H1 (cell line): ENCODE measurements around the gene TRIML2. TPM values are rescaled to one million over a fixed set of nuclear protein-coding genes. Genes with fewer than 3 reads are reported as not detected.
A peak's percentile ranks its signal among the peaks of the same experiment; 100 is the strongest.

ENCODE experiments used
- CTCF ChIA-PET: fragments of 300-600 bp; sonication (Branson Sonifier 250); formaldehyde crosslinking; loops from one replicate; lab custom pipeline; 2021; ENCODE audit not compliant: partially characterized antibody; lab: Charles Lee
- POLR2A ChIA-PET: fragments of 300-600 bp; sonication (Branson Sonifier 250); formaldehyde crosslinking; loops from one replicate; lab custom pipeline; 2021; ENCODE audit warnings: inconsistent platforms; ENCODE audit not compliant: partially characterized antibody; lab: Charles Lee
- DNase-seq, 2 experiments: peaks; one replicate each; pipeline versions ENCODE4 v3.0.0 to v3.0.0-alpha.2; 2010 to 2022; ENCODE audit warnings: low spot score in 2 of 2, low read depth in 1 of 2, mixed read lengths in 1 of 2
- FAIRE-seq: peaks from 2 replicates; lab custom pipeline; 2011; peaks lifted over from hg19 to GRCh38; lab: Jason Lieb, UNC
- H2AFZ ChIP-seq: 2 replicates; pipeline ENCODE4 v1.8.1; 2012; ENCODE audit warnings: low read length, inconsistent platforms
- H2AK5ac ChIP-seq: 2 replicates; pipeline ENCODE4 v1.6.1; 2013; ENCODE audit warnings: low read depth, low read length
- H2BK120ac ChIP-seq: replicated peaks from 2 replicates; pipeline ENCODE3; 2013; ENCODE audit warnings: low read depth, low read length, inconsistent platforms
- H2BK12ac ChIP-seq: 2 replicates; pipeline ENCODE4 v1.6.1; 2013; ENCODE audit warnings: low read depth, low read length
- H2BK15ac ChIP-seq: 2 replicates; pipeline ENCODE4 v1.6.1; 2013; ENCODE audit warnings: low read length
- H2BK20ac ChIP-seq: 2 replicates; pipeline ENCODE4 v1.6.1; 2013; ENCODE audit warnings: low read length
- H2BK5ac ChIP-seq: 2 replicates; pipeline ENCODE4 v1.6.1; 2013; ENCODE audit warnings: low read depth, low read length
- H3K14ac ChIP-seq: 2 replicates; pipeline ENCODE4 v1.6.1; 2013; ENCODE audit warnings: inconsistent platforms; ENCODE audit not compliant: insufficient read length
- H3K18ac ChIP-seq: 2 replicates; pipeline ENCODE4 v1.6.1; 2013; ENCODE audit warnings: low read length; ENCODE audit errors: extremely low read depth
- H3K23ac ChIP-seq: 2 replicates; pipeline ENCODE4 v1.6.1; 2013; ENCODE audit warnings: inconsistent platforms; ENCODE audit not compliant: insufficient read length
- H3K23me2 ChIP-seq: 2 replicates; pipeline ENCODE4 v1.6.1; 2013; ENCODE audit warnings: low read depth, low read length
- H3K27ac ChIP-seq: 2 replicates; pipeline ENCODE4 v1.6.1; 2011; ENCODE audit warnings: low read depth, low read length, inconsistent platforms
- H3K27me3 ChIP-seq, 4 experiments: replicated peaks in 1 of 4; 1 replicate in 1 of 4; 2 replicates in 3 of 4; pipeline versions ENCODE4 v1.6.1 to v1.8.1; 2011 to 2013; ENCODE audit warnings: low read length in 3 of 4, mild to moderate bottlenecking in 3 of 4, inconsistent platforms in 2 of 4, mixed read lengths in 2 of 4, moderate library complexity in 1 of 4; ENCODE audit not compliant: control insufficient read depth in 3 of 4, insufficient read depth in 3 of 4; ENCODE audit errors: extremely low read depth in 1 of 4
- H3K36me3 ChIP-seq, 4 experiments: 2 replicates each; pipeline versions ENCODE4 v1.6.1 to v1.8.1; 2011 to 2013; ENCODE audit warnings: mild to moderate bottlenecking in 4 of 4, low read length in 3 of 4, moderate library complexity in 2 of 4, control low read depth in 1 of 4, inconsistent platforms in 1 of 4; ENCODE audit not compliant: insufficient read depth in 4 of 4, control insufficient read depth in 2 of 4
- H3K4ac ChIP-seq: replicated peaks from 2 replicates; pipeline ENCODE3; 2013; ENCODE audit warnings: low read length, low read depth, mixed read lengths, inconsistent platforms; ENCODE audit not compliant: insufficient read length
- H3K4me1 ChIP-seq, 4 experiments: replicated peaks in 1 of 4; 1 replicate in 1 of 4; 2 replicates in 3 of 4; pipeline versions ENCODE4 v1.6.1 to v1.8.1; 2011 to 2013; ENCODE audit warnings: low read length in 3 of 4, inconsistent platforms in 2 of 4, mixed read lengths in 1 of 4; ENCODE audit not compliant: insufficient read depth in 4 of 4, control insufficient read depth in 3 of 4
- H3K4me2 ChIP-seq, 2 experiments: 2 replicates each; pipeline versions ENCODE4 v1.6.1 to v1.8.1; 2011 to 2013; ENCODE audit warnings: low read depth in 2 of 2, low read length in 2 of 2, control low read depth in 1 of 2, inconsistent platforms in 1 of 2, mild to moderate bottlenecking in 1 of 2; ENCODE audit not compliant: insufficient read depth in 1 of 2
- H3K4me3 ChIP-seq, 4 experiments: fragments of 200-600, 300-600 bp in 1 of 4; sonication (generic), shearing (Covaris generic), sonication (Bioruptor Twin) in 1 of 4; 2 replicates each; pipeline versions ENCODE4 v1.5.1 to v1.8.1; 2011 to 2016; ENCODE audit warnings: low read length in 4 of 4, low read depth in 3 of 4, control low read depth in 2 of 4, inconsistent platforms in 2 of 4, mild to moderate bottlenecking in 2 of 4, mixed read lengths in 1 of 4, moderate library complexity in 1 of 4; ENCODE audit not compliant: insufficient read depth in 2 of 4; ENCODE audit errors: extremely low read depth in 1 of 4
- H3K56ac ChIP-seq: replicated peaks from 2 replicates; pipeline ENCODE3; 2013; ENCODE audit warnings: low read depth, mild to moderate bottlenecking, mixed read lengths, low read length, inconsistent platforms; ENCODE audit not compliant: insufficient read length
- H3K79me1 ChIP-seq: 2 replicates; pipeline ENCODE4 v1.6.1; 2013; ENCODE audit warnings: low read depth, low read length, control low read depth
- H3K79me2 ChIP-seq, 2 experiments: 2 replicates each; pipeline versions ENCODE4 v1.6.1 to v1.8.1; 2012 to 2013; ENCODE audit warnings: low read length in 2 of 2, mild to moderate bottlenecking in 2 of 2, inconsistent platforms in 1 of 2; ENCODE audit not compliant: insufficient read depth in 2 of 2, control insufficient read depth in 1 of 2
- H3K9ac ChIP-seq, 4 experiments: replicated peaks in 1 of 4; 1 replicate in 1 of 4; 2 replicates in 3 of 4; pipeline versions ENCODE4 v1.6.1 to v1.8.1; 2011 to 2013; ENCODE audit warnings: low read depth in 3 of 4, low read length in 3 of 4, control low read depth in 2 of 4, mild to moderate bottlenecking in 2 of 4, moderate library complexity in 2 of 4, inconsistent platforms in 1 of 4; ENCODE audit errors: extremely low read depth in 1 of 4
- H3K9me3 ChIP-seq, 2 experiments: 2 replicates each; pipeline versions ENCODE4 v1.6.1 to v1.8.1; 2012 to 2013; ENCODE audit warnings: mild to moderate bottlenecking in 2 of 2, moderate library complexity in 2 of 2, control low read depth in 1 of 2, inconsistent platforms in 1 of 2, low read depth in 1 of 2, low read length in 1 of 2, mixed read lengths in 1 of 2; ENCODE audit not compliant: insufficient read depth in 2 of 2
- H4K20me1 ChIP-seq, 2 experiments: replicated peaks in 1 of 2; 2 replicates each; pipeline versions ENCODE3 to v1.8.1; 2011 to 2013; ENCODE audit warnings: inconsistent platforms in 2 of 2, low read length in 2 of 2, mild to moderate bottlenecking in 1 of 2; ENCODE audit not compliant: insufficient read depth in 2 of 2, control insufficient read depth in 1 of 2
- H4K5ac ChIP-seq: 2 replicates; pipeline ENCODE4 v1.6.1; 2013; ENCODE audit warnings: low read length, low read depth, mixed read lengths, inconsistent platforms; ENCODE audit not compliant: insufficient read length
- H4K8ac ChIP-seq: 2 replicates; pipeline ENCODE4 v1.8.0; 2013; ENCODE audit warnings: mild to moderate bottlenecking, moderate library complexity, low read length, inconsistent platforms; ENCODE audit not compliant: insufficient read depth; ENCODE audit errors: extremely low read depth
- H4K91ac ChIP-seq: replicated peaks from 2 replicates; pipeline ENCODE3; 2013; ENCODE audit warnings: low read length, mixed read lengths, inconsistent platforms; ENCODE audit not compliant: insufficient read length
- EGR1 ChIP-seq: IDR thresholded peaks from 2 replicates; pipeline ENCODE4 v1.6.1; 2011; ENCODE audit warnings: low read depth, low read length, borderline replicate concordance
- MAFK ChIP-seq: IDR thresholded peaks from 2 replicates; pipeline ENCODE4 v1.6.1; 2012; ENCODE audit warnings: low read depth, mild to moderate bottlenecking, improper control_type of control experiment, low read length
- RAD21 ChIP-seq, 2 experiments: IDR thresholded peaks in 1 of 2; conservative IDR thresholded peaks in 1 of 2; 2 replicates each; pipeline ENCODE4 v1.6.1; 2011; ENCODE audit warnings: low read depth in 2 of 2, low read length in 2 of 2, improper control_type of control experiment in 1 of 2, inconsistent platforms in 1 of 2, mild to moderate bottlenecking in 1 of 2, moderate library complexity in 1 of 2
- SP1 ChIP-seq: IDR thresholded peaks from 2 replicates; pipeline ENCODE4 v1.6.1; 2011; ENCODE audit warnings: low read depth, low read length
- SUZ12 ChIP-seq: fragments of 200-600 bp; sonication (generic); IDR thresholded peaks from 2 replicates; pipeline ENCODE4 v1.6.1; 2012; ENCODE audit warnings: mild to moderate bottlenecking, inconsistent platforms, low read length, moderate library complexity, mixed read lengths
- WGBS, 2 experiments: shearing (Covaris generic) in 1 of 2; methylation state at CpG; one replicate each; pipeline versions ENCODE4 v1.1.6 to v1.1.7; 2013 to 2015; ENCODE audit warnings: low lambda C conversion rate in 2 of 2, mixed read lengths in 2 of 2, inconsistent platforms in 1 of 2, low coverage in 1 of 2, missing lambda C conversion rate in 1 of 2; ENCODE audit not compliant: insufficient replicate concordance in 2 of 2, insufficient coverage in 1 of 2, insufficient read length in 1 of 2; ENCODE audit errors: extremely low coverage in 1 of 2, missing lambda C conversion rate in 1 of 2; 5-methylcytosine and 5-hydroxymethylcytosine counted together
- polyA plus RNA-seq, 7 experiments: library from polyadenylated mRNA; depleted of rRNA in 3 of 7; stranded (reverse) in 5 of 7; unstranded in 2 of 7; fragments of >200 nt in 5 of 7; fragments of 200-250 nt in 2 of 7; gene quantifications; 1 replicate in 5 of 7; 2 replicates in 1 of 7; 4 replicates in 1 of 7; pipeline versions ENCODE4 v1.2.1 to v1.2.3, GENCODE V29; 2011 to 2013; ENCODE audit warnings: missing spikeins in 2 of 7, mixed read lengths in 2 of 7
- total RNA-seq: library from RNA; stranded (reverse); fragmentation: NEBNext Ultra II Directional; extraction: Animal tissue kit (Norgen Biotek cat#: 25700); gene quantifications from 2 replicates; pipeline ENCODE4 v1.2.1, GENCODE V29; 2021
- TF ChIP-seq, protein P1 (sequence below): IDR thresholded peaks from 2 replicates; pipeline ENCODE4 v1.6.1; 2012; ENCODE audit warnings: inconsistent platforms
- TF ChIP-seq, protein P2 (sequence below), 3 experiments: IDR thresholded peaks; 1 replicate in 2 of 3; 2 replicates in 1 of 3; pipeline versions ENCODE4 v1.5.1 to v1.6.1; 2011; ENCODE audit warnings: low read length in 3 of 3, mild to moderate bottlenecking in 3 of 3, inconsistent platforms in 2 of 3, low read depth in 1 of 3, moderate library complexity in 1 of 3; ENCODE audit not compliant: insufficient read depth in 1 of 3; ENCODE audit errors: control extremely low read depth in 1 of 3
- TF ChIP-seq, protein P3 (sequence below): IDR thresholded peaks from 2 replicates; pipeline ENCODE4 v1.6.1; 2012; ENCODE audit warnings: low read length, inconsistent platforms

TRIML2 gene
- total and polyA plus RNA-seq, 2 of the 8 experiments (the other 6 are each of a cell fraction or from before 2014, with no cell fraction given): 28.1 to 59.2 TPM

- no peak overlapping the region for H3K23ac ChIP-seq
- H3K4me1 ChIP-seq: 0 out of 7 replicates have a peak, but pooled peaks cover 0 to 3% (median 0%) of the 10 kb centered on the region in 4 experiments
- no peaks in the 10 kb centered on the region for H3K9me3 ChIP-seq
- H2AK5ac ChIP-seq: no peak overlapping the region
- POLR2A ChIA-PET: interaction anchor here (0.9 to 1.2 kb wide), 2 partner anchors 39 to 51 kb away, joined by 3 read pairs; no protein-coding TSS in a partner anchor
- no peaks in the 10 kb centered on the region for H3K79me2 ChIP-seq
- H4K5ac ChIP-seq: no peak overlapping the region
- WGBS, 2 experiments: 85% methylated on average over 9 of the region's 9 CpGs; no CpG with 5 or more reads in 1 of the 2 experiments
- H3K4me3 ChIP-seq: no peak overlapping the region
- no peaks in the 10 kb centered on the region; the same call in none of the 2 replicates for H3K23me2 ChIP-seq
- FAIRE-seq (no peak), DNase-seq (no peak)
- no peak overlapping the region; the same call in 1 of the 2 replicates for H2BK12ac ChIP-seq
- TF ChIP-seq SP1: no peak
- TF ChIP-seq MAFK: no peak
- TF ChIP-seq, protein P1, sequence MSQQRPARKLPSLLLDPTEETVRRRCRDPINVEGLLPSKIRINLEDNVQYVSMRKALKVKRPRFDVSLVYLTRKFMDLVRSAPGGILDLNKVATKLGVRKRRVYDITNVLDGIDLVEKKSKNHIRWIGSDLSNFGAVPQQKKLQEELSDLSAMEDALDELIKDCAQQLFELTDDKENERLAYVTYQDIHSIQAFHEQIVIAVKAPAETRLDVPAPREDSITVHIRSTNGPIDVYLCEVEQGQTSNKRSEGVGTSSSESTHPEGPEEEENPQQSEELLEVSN: no peak
- TF ChIP-seq EGR1: no peak
- no peak for TF ChIP-seq SUZ12
- TF ChIP-seq RAD21 (IDR thresholded peaks at IDR 0.05 in 1 of 2, conservative IDR thresholded peaks at IDR 0.05 in 1 of 2; ENCODE audit: low read depth in 2 of 2, low read length in 2 of 2): peak in 1 of 2 experiments; percentile 26; a peak in 3 of 4 replicates
- TF ChIP-seq, protein P2, sequence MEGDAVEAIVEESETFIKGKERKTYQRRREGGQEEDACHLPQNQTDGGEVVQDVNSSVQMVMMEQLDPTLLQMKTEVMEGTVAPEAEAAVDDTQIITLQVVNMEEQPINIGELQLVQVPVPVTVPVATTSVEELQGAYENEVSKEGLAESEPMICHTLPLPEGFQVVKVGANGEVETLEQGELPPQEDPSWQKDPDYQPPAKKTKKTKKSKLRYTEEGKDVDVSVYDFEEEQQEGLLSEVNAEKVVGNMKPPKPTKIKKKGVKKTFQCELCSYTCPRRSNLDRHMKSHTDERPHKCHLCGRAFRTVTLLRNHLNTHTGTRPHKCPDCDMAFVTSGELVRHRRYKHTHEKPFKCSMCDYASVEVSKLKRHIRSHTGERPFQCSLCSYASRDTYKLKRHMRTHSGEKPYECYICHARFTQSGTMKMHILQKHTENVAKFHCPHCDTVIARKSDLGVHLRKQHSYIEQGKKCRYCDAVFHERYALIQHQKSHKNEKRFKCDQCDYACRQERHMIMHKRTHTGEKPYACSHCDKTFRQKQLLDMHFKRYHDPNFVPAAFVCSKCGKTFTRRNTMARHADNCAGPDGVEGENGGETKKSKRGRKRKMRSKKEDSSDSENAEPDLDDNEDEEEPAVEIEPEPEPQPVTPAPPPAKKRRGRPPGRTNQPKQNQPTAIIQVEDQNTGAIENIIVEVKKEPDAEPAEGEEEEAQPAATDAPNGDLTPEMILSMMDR (IDR thresholded peaks at IDR 0.05; ENCODE audit: control extremely low read depth in 1 of 3, insufficient read depth in 1 of 3, low read depth in 1 of 3, low read length in 3 of 3): peak in 2 of 3 experiments; percentile 15 to 27; a peak in 3 of 4 replicates
- TF ChIP-seq, protein P3, sequence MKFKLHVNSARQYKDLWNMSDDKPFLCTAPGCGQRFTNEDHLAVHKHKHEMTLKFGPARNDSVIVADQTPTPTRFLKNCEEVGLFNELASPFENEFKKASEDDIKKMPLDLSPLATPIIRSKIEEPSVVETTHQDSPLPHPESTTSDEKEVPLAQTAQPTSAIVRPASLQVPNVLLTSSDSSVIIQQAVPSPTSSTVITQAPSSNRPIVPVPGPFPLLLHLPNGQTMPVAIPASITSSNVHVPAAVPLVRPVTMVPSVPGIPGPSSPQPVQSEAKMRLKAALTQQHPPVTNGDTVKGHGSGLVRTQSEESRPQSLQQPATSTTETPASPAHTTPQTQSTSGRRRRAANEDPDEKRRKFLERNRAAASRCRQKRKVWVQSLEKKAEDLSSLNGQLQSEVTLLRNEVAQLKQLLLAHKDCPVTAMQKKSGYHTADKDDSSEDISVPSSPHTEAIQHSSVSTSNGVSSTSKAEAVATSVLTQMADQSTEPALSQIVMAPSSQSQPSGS: no peak
- no peaks in the 10 kb centered on the region for H3K27me3 ChIP-seq
- H2BK20ac ChIP-seq: no peak overlapping the region
- H4K20me1 ChIP-seq: no peaks in the 10 kb centered on the region
- H2BK120ac ChIP-seq: no peak overlapping the region
- H3K56ac ChIP-seq: no peak overlapping the region
- no peak overlapping the region for H4K91ac ChIP-seq
- H4K8ac ChIP-seq: no peak overlapping the region
- no peak overlapping the region for H3K18ac ChIP-seq
- no peaks in the 10 kb centered on the region for H3K36me3 ChIP-seq
- CTCF ChIA-PET: interaction anchor here (0.6 to 1.4 kb wide), 3 partner anchors 11 to 170 kb away, joined by 3 read pairs; partner anchors contain the start of gene TRIML2
- H2BK15ac ChIP-seq: no peak overlapping the region
- no peak overlapping the region for H3K4ac ChIP-seq
- no peak overlapping the region for H2AFZ ChIP-seq
- H3K4me2 ChIP-seq: no peak overlapping the region
- no peak overlapping the region for H3K9ac ChIP-seq
- no peak overlapping the region for H3K14ac ChIP-seq
- no peak overlapping the region for H2BK5ac ChIP-seq
- H3K79me1 ChIP-seq: no peaks in the 10 kb centered on the region
- no peak overlapping the region for H3K27ac ChIP-seq
These were observed 56.1 kb downstream of the TRIML2 start for GRCh38 chr4:188053302-188053701.
